SK-N-MC (cell line): ENCODE measurements around the gene OR51V1.

ENCODE experiments used
- EZH2 ChIP-seq: fragments of 200-600 bp; sonication (generic); IDR thresholded peaks from one replicate; pipeline ENCODE4 v1.6.1; 2017; ENCODE audit warnings: antibody characterized with exemption
- POLR2AphosphoS5 ChIP-seq: IDR thresholded peaks from 2 replicates; pipeline ENCODE4 v1.6.1; 2012; ENCODE audit warnings: mild to moderate bottlenecking, low read depth, low read length, borderline replicate concordance

- TF ChIP-seq POLR2AphosphoS5 (no peak), EZH2 (no peak)
These were observed 4.4 kb downstream of the OR51V1 start for GRCh38 chr11:5196067-5196466.
